Mucosa of gallbladder (tissue), 1 donor: ENCODE measurements around the gene PTPRG. TPM values are rescaled to one million over a fixed set of nuclear protein-coding genes. Genes with fewer than 3 reads are reported as not detected.

Experiments
- DNase-seq: peaks from one replicate; pipeline ENCODE4 v3.0.0-alpha.2; 2020; ENCODE audit warnings: low spot score
- total RNA-seq: library from RNA; stranded (reverse); gene quantifications from one replicate; pipeline ENCODE4 v1.2.1, GENCODE V29; 2021
- donor health status: DM: no; HTN: no; CAD: no.

The PTPRG gene
- total RNA-seq, 1 donor from 2014 or later: 38.1 TPM

DNA sequence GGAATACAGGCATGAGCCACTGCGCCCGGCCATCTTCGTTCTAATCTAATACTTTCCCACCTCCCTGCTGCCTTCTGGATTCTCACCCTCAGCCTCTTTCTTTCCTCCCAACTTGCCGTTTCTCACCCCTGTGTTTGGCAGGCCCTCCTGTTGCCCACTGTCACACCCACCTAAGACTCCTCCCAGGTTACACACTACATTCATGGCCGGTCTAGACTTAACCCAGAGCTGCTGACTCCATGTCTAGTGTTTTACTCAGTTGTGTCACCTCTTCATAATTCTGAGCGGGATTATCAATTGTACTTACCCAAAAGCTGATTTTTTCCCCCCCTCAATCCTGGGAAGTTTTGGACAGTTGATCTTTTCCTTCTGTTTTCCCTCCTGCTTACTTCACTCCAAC, 588.2 kb downstream of the PTPRG start:
- no peak for DNase-seq

DNA sequence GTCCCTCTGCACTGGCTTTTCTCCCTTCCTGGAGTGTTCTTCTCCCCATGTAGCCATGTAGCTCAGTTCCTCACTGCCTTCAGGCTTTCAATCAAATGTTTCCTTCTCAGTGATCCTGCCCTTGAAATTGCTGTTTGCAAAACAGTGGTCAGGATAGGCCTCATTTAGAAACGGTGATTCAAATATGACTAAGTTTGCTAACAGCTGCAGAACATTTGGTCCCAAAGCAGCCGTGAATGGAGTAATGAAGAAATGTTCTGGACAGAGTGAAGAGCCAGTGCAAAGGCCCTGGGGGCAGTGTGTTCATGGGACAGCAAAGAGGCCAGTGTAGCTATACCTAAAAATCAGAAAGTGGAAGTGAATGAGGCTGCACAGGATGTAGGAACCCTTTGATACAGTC, 588.6 kb downstream of the PTPRG start:
- no peak for DNase-seq

DNA sequence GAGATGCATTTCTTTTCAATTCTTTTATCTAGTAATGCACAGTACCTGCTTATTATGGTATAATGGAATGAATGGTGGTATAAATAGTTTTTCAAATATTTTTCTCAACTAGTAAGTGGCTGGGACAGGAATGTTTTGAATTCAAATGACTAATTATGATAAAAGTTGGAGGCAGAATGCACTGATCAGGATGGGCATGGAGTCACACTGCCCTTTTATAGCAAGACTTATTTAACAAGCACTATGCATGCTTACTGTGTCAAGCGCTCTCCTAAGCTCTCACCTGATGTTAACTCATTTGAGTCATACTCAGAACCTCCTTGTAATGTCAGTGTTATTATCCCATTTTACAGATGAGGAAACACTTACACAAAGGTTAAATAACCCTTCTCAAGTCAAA, 590.2 kb downstream of the PTPRG start:
- no peak for DNase-seq

DNA sequence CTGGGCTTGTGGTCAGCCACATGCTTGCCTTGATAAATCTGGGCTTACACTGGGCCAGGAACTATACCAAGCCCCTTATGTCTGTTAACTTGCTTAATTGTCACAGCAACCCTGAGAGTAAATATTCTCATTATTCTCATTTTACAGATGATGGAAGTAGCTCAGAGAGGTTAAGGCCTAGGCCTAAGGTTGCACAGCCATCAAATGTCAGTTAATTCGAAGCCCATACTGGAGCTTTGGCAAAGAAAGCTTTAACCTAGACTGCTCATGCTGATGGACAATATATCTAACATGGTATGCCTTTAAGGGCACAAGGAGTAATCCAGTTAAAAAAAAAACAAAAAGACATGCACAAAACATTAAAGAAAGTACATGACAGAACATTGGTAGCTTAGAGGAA, 591.9 kb downstream of the PTPRG start:
- DNase-seq: no peak

DNA sequence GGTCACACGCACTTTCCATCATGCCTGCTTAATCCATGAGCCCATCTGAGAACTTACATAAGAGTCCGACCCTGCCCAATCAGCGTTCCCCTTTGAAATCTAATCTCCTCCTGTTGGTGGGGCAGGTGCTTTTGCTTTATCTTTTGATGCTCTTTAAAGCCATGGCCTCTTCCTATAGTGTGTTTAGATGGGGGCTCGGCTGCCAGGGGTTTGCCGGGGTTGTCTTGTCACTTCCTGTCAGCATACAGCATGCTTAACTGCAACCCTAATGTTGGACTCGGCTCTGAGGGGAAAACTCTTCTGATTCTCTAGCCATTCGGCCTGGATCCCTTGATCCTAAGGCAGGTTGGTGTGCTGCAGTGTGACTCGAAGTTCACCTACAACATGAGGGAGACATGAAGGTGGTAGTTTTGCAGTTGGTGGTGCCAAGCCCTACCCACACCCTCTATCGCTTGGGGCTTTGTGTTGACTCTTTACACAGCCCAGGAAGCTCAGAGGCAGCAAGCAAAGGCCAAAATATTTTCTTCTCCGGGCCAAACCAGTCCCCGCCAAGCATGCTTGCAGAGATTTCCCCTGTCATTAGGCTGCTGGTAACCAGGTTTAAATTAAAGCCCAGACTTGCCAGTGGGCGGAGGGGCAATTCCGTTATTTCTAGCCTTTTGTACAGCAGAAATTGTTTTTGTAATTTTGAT, 593.2 kb downstream of the PTPRG start:
- DNase-seq: no peak

DNA sequence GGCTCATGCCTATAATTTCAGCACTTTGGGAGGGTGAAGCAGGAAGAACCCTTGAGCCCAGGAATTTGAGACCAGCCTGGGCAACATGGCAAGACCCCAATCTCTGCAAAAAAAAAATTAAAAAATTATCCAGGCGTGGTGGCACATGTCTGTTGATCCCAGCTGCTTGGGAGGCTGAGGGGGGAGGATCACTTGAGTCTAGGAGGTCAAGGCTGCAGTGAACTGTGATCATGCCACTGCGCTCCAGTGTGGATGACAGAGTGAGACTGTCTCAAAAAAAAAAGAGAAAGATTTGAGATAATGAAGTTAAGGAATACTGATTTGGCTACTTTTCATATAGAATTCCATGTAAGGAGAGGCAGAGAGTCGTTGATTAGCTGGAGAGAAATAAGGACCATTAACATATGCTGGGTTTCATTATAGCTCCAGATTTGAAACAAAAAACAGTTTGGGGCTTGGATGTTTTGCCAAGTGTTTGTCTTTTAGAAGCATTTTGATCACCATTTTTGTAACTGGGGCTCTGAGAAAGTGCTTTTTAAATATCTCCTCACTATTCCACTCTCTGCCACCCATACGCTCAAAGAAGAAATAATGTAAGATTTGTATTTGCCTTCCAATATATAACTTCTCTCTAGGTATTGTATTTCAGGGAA, 597.8 kb downstream of the PTPRG start:
- DNase-seq: no peak

DNA sequence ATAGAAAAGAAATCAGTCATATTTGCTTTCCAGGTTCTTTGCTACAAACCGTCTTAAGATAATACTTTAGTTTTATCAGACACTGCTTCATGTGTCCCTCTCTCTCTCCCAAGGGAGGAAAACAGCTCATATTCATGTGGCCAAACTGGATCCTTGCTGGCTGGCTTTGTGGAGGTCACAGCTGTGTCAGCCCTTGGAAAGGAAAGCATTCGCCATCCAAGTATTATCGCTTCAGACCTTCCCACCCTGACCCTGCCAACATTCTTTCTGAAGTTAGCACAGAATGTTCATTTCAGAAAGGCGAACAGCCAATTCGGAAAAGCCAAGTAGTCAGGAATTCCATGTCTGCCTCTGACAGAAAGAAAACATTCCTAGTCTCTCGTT, 598.3 kb downstream of the PTPRG start:
- DNase-seq: peak; percentile 46

DNA sequence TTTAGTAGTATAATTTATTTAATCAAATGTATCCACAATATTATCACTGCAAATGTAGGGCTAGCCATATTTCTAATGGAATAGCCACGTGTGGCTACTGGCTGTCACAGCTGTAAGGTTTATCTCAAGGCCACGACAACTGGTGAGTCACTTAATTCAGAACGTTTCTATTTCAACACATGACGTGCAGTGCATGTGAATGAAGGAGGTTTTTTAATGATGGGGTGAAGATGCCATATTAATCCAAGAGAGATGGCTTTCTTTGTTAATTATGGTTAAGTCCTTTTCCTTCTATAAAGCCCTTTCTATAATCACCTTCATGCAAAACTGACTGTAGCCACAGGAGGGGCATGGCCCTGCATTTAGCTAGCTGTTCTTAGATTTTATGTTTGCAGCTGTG, 600.0 kb downstream of the PTPRG start:
- no peak for DNase-seq

DNA sequence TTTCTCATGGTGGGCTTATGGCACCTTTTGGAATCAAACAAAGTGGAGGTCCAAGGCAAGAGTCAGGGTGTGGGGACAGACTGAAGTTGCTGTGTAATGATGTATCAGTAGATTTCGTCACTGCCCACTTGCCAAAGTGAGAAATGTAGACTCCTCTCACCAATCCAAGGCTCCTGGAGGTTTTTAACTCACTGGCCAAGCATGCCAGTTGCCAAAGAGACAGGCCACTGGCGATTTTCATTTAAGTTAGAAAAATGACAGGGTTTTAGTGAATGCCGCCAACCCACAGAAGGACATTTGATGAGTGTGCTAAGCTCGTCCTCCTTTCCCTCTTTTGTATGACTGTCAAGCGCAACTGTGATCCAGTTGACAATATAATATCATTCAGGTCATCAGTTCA, 602.8 kb downstream of the PTPRG start:
- no peak for DNase-seq

DNA sequence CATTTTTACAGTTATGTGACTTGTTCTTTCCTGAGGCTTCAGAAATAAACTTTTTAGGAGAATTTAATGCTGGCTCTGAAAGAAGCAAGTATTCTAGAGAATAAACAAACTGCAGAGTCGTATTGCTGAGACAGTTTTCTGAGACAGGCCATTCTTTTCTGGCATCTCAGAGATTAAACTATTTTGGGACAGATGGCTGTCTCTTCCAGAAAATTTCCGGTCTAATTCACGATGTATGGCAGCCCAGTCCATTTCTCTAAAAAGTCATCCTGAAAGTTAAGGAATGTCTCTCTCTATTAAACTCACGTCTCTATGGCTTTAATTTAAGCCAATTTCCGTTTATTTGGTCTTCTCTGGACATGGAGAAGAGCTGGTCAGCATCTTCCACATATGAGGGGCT, 603.4 kb downstream of the PTPRG start:
- no peak for DNase-seq

DNA sequence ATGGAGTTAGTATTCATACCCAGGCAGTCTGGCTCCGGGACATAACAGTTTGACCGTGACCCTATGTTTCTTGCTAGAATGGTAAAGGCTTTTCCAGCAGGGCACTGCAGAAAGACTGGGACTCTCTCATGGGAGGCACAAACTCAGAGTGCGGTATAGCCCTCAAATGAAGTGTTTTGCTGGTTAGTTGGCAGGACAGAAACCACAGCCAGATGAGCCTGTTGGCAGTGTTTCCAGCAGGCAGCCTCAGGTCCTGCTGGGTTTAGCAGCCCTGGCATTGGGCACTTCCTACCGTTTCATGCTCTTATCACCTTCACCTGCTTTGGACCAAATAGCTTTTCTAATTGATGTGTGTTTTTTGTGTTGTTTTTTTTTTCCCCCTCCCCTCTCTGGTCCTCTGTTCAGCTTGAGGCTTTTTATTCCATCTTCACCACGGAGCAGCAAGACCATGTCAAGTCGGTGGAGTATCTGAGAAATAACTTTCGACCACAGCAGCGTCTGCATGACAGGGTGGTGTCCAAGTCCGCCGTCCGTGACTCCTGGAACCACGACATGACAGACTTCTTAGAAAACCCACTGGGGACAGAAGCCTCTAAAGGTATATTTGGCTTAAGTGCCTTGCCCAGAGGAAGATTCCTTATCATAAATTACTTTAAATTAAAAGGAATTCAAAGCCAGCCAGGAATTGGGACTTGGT, 606.3 kb downstream of the PTPRG start:
- DNase-seq: no peak

DNA sequence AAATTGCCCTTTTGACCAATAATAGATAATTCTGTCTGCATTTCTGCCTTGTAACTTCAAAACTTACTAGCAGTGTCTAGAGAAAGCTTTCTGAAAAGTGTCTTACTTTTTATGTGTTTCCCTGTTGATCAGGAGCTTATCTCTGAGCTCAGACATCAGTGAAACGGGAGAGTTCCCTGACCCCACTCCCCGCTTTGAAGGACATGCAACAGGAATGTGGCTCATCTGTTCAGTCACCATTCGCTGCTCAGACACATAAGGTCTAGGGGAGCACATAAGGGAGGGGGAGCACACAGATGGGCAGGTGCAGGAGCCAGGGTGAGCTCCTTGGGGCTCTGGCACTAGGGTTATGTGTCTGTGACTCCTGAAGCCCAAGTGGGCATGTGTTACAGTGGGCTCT, 607.0 kb downstream of the PTPRG start:
- DNase-seq: no peak

DNA sequence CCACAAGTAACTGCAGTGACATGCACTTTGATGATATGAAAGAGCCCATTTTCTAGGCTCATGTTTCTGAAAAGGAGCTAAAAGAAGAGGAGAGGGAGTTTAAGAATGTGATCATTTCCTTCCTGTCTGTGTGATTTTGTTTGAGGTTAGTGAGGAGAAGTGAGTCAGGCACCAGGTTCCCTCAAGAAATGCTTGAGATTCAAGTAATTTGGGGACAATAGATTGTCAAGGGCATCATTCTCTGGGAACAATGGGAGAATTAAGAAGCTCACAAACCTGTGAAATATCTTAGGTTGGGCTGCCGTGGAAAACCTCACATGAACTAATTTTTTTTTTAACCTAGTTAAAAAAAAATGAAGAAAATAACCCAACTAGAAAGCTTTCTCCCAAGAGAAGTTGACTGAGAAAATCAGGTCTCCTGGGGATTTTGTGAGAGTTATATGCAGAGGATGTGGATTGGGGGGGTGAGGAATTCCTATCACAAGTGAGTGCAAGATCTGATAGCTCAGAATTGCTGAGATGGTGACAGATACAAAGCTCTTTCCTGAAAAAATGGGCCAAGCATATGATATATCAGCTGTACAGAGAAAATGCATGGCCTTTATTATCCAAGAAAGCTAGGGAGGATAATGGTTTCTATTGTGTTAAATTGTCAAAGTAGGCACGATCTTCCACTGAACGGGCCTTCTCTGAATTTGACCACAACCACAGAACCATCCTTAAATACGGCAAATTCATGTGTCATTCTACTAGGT, 608.7 kb downstream of the PTPRG start:
- DNase-seq: no peak

DNA sequence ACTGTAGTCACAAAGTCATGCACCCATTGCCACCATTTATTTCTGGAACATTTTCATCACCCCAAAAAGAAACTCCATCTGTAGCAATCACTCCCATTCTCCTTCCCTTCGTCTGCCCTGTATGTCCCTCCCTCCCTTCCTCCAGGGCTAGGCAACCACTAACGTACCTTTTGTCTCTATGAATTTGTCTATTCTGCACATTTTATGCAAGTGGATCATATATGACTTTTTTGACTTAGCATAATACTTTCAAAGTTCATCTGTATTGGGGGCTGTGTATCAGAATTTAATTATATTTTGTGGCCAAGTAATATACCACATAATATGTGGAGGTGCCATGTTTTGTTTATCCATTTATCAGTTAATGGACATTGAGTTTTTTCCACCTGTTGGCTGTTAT, 610.4 kb downstream of the PTPRG start:
- no peak for DNase-seq

DNA sequence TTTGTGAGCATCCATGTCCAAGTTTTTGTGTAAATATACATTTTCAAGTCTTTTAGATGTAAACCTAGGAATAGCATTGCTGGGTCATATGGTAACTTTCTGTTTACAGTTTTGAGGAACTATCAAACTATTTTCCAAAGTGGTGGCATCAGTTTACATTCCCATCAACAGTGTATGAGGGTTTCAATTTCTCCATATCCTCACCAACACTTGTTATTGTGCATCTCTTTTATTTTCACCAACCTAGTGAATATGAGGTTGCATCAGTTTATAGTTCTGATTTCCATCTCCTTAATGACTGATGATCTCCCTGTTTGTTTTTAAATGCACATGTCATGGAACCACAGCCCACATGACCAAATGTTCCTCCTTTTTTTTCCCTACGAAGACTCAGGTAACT, 610.8 kb downstream of the PTPRG start:
- no peak for DNase-seq

DNA sequence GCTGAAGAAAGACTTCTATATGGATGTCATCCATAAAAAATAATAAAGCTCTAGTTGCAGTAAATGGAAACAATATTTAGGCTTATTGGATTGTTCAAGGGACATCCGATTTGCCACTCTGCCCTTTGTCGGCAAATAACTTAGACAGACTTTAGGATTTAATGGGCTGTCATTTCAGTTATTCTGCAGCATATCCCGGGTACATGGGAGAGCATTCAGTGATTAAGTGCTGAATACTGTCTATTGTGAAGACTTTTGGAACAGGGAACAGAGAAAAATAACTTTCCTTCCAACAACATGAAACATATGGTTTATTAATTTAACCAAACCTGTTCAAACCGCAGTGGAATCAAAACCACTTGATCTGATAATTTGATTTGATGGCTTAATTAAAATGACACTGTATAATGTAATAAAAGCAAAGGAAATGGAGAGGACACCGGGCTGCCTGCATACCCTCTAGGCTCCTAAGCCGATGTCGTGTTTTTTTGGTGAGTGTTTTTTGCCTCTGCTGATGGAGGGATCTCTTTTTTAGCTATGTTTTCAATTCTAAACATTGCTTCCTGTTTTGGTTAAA, 612.7 kb downstream of the PTPRG start:
- DNase-seq: no peak

DNA sequence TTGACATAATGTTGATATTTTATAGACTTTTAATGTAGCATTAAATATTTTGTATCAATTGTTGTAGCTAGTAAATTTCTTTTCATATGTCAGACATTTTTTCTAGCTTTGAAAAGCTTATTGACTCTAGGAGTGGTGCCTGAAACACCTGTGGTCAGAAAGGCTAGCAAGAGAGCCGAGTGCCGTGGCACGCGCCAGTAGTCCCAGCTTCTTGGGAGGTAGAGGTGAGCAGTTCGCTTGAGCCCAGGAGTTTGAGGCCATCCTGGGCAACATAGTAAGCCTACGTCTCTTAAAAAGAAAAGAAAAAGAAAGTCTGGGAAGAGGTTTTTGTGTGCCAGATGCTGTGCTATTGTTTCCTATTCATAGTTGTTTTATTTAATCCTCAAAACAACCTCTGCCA, 613.8 kb downstream of the PTPRG start:
- no peak for DNase-seq

DNA sequence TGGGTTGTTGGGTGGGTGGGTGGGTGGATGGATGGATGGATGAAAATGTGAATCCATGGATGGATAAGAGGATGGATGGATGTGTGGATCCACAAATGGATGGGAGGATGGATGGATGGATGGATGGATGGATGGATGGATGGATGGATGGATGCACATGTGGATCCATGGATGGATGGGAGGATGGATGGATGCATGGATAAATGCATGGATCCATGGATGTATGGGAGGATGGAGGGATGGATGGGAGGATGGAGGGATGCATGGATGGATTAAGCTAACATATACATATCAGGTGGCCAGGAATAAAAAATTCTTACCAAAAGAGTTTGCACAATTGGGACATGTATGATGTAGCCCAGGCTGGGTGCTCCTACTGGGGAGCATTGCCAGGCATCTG, 616.7 kb downstream of the PTPRG start:
- DNase-seq: no peak

DNA sequence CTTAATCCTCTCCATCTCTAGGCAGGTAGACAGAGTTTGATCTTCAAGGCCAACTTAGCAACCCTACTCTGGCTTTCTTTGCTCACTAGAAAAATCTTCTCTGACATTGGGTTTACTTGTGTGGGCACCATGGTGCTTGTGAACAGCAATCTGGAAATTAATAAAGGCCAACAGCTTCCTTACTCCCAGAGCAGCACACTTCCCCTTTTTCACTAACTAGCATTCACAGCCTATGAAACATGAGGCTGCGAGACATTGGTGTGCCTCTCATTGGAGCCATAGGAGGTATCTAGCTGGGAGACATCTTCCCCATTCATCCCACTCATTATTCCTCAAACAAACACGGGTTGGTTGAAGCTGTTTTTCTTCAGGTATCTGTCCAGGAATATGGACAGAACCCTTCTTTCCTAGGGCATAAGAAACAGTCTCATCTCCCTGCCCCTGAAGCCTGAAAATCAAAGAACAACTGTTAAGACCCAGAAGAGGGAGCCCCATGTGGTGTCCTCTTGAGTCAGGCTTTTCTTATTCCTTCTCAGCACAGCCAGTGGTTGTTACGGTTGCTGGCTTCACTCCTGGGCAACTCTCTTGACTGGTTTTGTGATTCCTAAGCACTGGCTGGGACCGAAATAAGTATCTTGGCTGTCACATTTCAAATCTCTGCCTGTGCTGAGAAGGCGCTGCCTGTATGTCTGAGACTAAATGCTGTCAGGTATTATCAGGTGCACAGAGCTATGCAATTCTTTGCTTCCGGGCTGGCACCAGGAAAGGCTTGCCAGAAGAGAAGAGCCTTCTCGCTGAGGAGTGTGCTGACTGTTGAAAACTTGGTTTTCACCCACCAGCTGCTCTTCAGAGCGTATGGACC, 617.6 kb downstream of the PTPRG start:
- DNase-seq: no peak

DNA sequence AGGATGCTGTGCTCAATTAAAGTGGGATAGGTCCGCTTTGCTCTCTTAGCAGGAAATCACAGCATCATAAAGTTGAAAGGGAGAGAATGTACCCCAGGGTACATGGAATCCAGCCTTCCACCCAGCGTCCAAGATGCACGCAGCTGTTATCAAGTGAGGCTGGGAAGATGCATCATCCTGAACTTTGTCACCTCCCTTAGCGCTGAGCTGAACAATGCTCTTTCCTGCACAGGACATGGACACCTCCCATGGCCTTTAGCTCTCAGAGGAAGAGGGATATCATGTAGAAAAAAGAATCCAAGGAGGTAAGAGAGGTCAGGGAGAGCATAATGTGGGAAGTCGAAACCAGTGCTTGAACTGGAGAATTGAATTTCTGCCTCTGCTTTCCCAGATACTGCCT, 619.1 kb downstream of the PTPRG start:
- no peak for DNase-seq

DNA sequence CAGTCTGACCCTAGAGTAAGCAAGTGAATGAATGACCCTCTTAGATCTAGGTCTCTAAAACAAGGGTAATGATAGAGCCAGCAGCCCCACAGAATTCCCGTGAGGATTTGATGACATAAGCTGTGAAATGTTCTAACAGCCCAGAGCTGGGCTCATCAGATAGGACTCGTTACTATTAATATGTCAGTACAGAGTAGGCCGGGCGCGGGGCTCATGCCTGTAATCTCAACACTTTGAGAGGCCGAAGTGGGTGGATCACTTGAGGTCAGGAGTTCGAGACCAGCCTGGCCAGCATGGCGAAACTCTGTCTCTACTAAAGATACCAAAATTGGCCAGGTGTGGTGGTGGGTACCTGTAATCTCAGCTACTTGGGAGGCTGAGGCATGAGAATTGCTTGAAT, 621.7 kb downstream of the PTPRG start:
- DNase-seq: no peak
